Measurements from ENCODE around the gene STX10. TPM values are rescaled to one million over a fixed set of nuclear protein-coding genes. Genes with fewer than 3 reads are reported as not detected.
A peak's percentile ranks its signal among the peaks of the same experiment; 100 is the strongest.
"Not testable (repeated sequence)": the region's sequence is repeated elsewhere in the genome, so short reads cannot be mapped to it uniquely, and the experiment has no call there.

The STX10 gene
- total RNA-seq, 1 experiment from 2014 or later: 37.9 TPM

DNA sequence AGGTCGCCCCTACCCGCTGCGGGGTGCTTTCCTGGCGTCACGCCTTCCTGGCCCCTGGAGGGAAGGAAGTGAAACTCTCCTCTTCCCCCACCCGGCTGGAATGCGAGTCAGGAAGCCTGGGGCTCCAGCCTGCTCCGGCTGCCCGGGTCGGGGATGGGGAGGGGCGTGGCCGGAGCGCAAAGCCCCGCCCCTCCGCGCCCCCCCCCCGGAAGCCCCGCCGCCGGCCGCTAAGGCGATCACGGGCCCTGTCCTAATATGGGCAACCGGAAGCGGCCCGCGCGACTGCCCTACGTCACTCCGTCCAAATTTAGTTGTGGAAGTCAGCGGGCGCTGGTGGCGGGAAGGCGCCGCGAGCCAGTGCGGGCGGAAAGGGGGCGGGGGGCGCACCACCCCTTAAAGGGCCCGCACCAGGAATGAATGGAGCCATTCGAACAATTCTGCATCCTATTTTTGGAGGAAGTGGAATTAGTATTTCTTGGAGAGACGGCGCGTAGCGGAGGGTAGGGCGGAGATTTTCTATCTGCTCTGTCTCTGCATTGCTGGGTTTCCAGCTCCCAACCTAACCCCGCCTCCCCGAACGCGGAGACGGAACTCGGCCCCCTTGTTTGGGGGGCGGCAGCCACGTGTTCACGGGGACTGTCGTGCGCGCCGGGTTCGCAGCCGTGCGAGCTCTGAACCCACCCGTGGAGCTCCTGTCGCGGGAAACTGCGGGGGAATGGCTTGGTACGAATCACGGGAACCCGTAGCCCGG lies 1.6 kb upstream of the STX10 start:
- ChIA-PET POLR2A (interaction anchor here (0.5 to 2.8 kb wide), 30 partner anchors 13 to 707 kb away, joined by 3 to 101 read pairs (median 4); partner anchors contain the start of genes DNASE2, FARSA, JUNB and NACC1), CTCF (interaction anchor here (0.6 to 1.6 kb wide), 9 partner anchors 20 to 757 kb away, joined by 3 to 10 read pairs (median 3); no protein-coding TSS in a partner anchor)
- peak overlapping the region; percentile 92 for H3K27ac Mint-ChIP-seq (ENCODE audit: low read depth, unreplicated experiment)
- H3K36me3 Mint-ChIP-seq (ENCODE audit: insufficient read depth, unreplicated experiment): peaks cover 55% of the 10 kb centered on the region
- H3K9me3 Mint-ChIP-seq (ENCODE audit: unreplicated experiment): no peaks in the 10 kb centered on the region
- no peaks in the 10 kb centered on the region for H3K27me3 Mint-ChIP-seq (ENCODE audit: insufficient read depth, unreplicated experiment)
- BruUV-seq (replicated peaks): no TSS peak
- H3K4me3 Mint-ChIP-seq (ENCODE audit: unreplicated experiment): peak overlapping the region; percentile 82
- DNase-seq (ENCODE audit: unreplicated experiment): peak; percentile 98
- intact Hi-C loops (cut with micrococcal nuclease): loop anchor here (2.0 to 10.0 kb wide), 2 partner anchors 33 to 83 kb away; partner anchors contain the start of gene NACC1
- TF ChIP-seq, protein P1, sequence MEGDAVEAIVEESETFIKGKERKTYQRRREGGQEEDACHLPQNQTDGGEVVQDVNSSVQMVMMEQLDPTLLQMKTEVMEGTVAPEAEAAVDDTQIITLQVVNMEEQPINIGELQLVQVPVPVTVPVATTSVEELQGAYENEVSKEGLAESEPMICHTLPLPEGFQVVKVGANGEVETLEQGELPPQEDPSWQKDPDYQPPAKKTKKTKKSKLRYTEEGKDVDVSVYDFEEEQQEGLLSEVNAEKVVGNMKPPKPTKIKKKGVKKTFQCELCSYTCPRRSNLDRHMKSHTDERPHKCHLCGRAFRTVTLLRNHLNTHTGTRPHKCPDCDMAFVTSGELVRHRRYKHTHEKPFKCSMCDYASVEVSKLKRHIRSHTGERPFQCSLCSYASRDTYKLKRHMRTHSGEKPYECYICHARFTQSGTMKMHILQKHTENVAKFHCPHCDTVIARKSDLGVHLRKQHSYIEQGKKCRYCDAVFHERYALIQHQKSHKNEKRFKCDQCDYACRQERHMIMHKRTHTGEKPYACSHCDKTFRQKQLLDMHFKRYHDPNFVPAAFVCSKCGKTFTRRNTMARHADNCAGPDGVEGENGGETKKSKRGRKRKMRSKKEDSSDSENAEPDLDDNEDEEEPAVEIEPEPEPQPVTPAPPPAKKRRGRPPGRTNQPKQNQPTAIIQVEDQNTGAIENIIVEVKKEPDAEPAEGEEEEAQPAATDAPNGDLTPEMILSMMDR (IDR thresholded peaks at IDR 0.05; ENCODE audit: unreplicated experiment): no peak
- H3K4me1 Mint-ChIP-seq (ENCODE audit: insufficient read depth, unreplicated experiment): peaks cover 11% of the 10 kb centered on the region

DNA sequence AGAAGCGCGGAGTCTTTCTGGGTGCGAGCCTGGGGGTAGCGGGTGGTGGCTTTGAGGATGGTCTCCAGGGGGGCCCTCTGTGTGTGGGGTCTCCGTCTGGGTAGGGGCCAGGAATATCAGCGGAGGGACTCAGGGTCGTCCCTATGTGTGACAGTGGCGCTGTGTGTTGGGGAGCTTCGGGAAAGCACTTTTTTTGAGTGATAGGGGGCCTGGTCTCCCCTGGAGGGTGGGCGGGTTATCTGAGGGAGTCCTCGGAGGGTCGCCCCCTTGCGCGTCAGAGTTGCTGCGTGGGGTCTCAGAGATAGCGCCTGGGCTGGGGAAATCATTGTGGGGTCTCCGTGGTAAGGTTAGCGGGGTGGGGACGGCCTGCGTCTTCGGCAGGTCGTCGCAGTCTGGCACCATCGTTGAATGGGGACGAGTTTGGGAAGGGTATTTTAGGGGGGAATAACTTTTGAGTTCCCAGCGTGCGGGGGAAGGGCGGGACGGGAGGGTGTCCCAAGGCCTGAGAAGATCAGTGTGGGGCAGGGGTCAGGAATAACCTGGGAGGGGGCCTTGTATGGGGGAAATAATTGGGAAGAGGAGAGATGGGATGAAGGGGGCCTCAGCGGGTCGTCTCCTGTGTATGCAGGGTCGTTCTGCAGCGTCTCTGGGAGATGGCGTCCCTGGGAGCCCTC lies 893 bp upstream of the STX10 start:
- intact Hi-C loops (cut with micrococcal nuclease): loop anchor here (1.0 to 10.0 kb wide), 3 partner anchors 32 to 110 kb away; partner anchors contain the start of gene NACC1
- ChIA-PET POLR2A (interaction anchor here (0.8 to 4.0 kb wide), 8 partner anchors 13 to 127 kb away, joined by 3 to 53 read pairs (median 8); partner anchors contain the start of gene NACC1), CTCF (interaction anchor here (0.9 to 1.4 kb wide), 6 partner anchors 27 to 579 kb away, joined by 3 to 6 read pairs (median 3); no protein-coding TSS in a partner anchor)

DNA sequence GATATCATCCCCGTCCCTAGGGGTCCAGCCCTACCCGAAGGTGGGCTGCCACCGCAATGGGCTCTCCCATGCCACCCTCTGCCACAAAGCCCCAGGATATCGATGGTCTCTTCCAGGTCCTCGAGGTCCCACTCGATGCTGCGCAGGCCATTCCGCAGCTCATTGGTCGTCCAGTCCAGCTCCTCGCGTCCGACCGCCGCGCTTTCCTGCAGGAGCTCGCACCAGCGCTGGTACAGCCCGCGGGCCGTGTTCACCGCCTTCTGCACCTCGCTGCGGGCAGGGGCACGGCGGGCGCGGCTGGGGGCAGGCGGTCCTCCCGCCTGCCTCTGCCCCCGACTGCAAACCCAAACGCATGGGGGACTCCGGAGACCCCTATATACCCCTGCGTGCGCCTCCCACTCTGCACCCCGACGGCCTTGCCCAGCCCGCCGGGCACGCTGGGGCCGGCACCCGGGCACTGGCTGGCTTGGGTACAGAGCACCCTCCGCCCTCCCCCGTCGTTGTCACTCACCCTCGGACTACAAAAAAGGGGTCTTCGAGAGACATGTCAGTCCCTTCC lies 468 bp downstream of the STX10 start:
- Mint-ChIP-seq H3K4me1 (ENCODE audit: insufficient read depth, unreplicated experiment) (peaks cover 11% of the 10 kb centered on the region), H3K27ac (ENCODE audit: low read depth, unreplicated experiment) (peak overlapping the region; percentile 92), H3K36me3 (ENCODE audit: insufficient read depth, unreplicated experiment) (peaks cover 43% of the 10 kb centered on the region), H3K4me3 (ENCODE audit: unreplicated experiment) (peak overlapping the region; percentile 82), H3K9me3 (ENCODE audit: unreplicated experiment) (no peaks in the 10 kb centered on the region), H3K27me3 (ENCODE audit: insufficient read depth, unreplicated experiment) (no peaks in the 10 kb centered on the region)
- POLR2A ChIA-PET: interaction anchor here (0.6 to 4.0 kb wide), 10 partner anchors 15 to 203 kb away, joined by 3 to 53 read pairs (median 4); partner anchors contain the start of genes NACC1 and TRMT1
- intact Hi-C loops (cut with micrococcal nuclease): loop anchor here (1.0 to 10.0 kb wide), 3 partner anchors 31 to 112 kb away; partner anchors contain the start of gene NACC1
- TF ChIP-seq, protein P1 (IDR thresholded peaks at IDR 0.05; ENCODE audit: unreplicated experiment): no peak
- BruUV-seq (replicated peaks): no TSS peak
- CTCF ChIA-PET: interaction anchor here (0.7 to 1.2 kb wide), 6 partner anchors 8 to 580 kb away, joined by 3 to 4 read pairs (median 3); no protein-coding TSS in a partner anchor
- peak; percentile 48 for DNase-seq (ENCODE audit: unreplicated experiment)

More for the DNA sequence above, 893 bp upstream of the STX10 start:
- Mint-ChIP-seq H3K27ac (ENCODE audit: low read depth, unreplicated experiment) (peak overlapping the region; percentile 92), H3K4me1 (ENCODE audit: insufficient read depth, unreplicated experiment) (peaks cover 11% of the 10 kb centered on the region), H3K9me3 (ENCODE audit: unreplicated experiment) (no peaks in the 10 kb centered on the region), H3K4me3 (ENCODE audit: unreplicated experiment) (peak overlapping the region; percentile 82), H3K27me3 (ENCODE audit: insufficient read depth, unreplicated experiment) (no peaks in the 10 kb centered on the region), H3K36me3 (ENCODE audit: insufficient read depth, unreplicated experiment) (peaks cover 50% of the 10 kb centered on the region)
- TF ChIP-seq, protein P1 (IDR thresholded peaks at IDR 0.05; ENCODE audit: unreplicated experiment): no peak
- TSS peak; percentile 54 for BruUV-seq (replicated peaks)
- no peak for DNase-seq (ENCODE audit: unreplicated experiment)

DNA sequence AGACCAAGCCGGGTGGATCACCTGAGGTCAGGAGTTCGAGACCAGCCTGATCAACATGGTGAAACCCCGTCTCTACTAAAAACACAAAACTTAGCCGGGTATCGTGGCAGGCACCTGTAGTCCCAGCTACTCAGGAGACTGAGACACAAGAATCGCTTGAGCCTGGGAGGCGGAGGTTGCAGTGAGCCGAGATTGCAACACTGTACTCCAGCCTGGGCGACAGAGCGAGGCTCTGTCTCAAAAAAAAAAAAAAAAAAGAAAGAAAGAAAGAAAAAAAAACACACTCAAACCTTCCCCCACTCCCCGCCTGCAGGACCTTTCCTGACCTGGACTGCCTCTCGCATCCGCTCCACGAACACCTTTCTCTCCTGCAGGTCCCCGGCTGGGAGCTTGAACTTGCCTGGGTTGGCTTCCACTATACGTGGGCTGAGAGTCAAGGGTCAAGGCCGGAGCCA lies 975 bp downstream of the STX10 start:
- not testable (repeated sequence) for BruUV-seq (replicated peaks)

More for the DNA sequence above, 975 bp downstream of the STX10 start:
- H3K27me3 Mint-ChIP-seq (ENCODE audit: insufficient read depth, unreplicated experiment); H3K9me3 Mint-ChIP-seq (ENCODE audit: unreplicated experiment); intact Hi-C loops (cut with micrococcal nuclease); DNase-seq (ENCODE audit: unreplicated experiment): not testable (repeated sequence)
- Mint-ChIP-seq H3K4me3 (ENCODE audit: unreplicated experiment) (peak overlapping the region; percentile 82), H3K27ac (ENCODE audit: low read depth, unreplicated experiment) (peak overlapping the region; percentile 92), H3K36me3 (ENCODE audit: insufficient read depth, unreplicated experiment) (peaks cover 43% of the 10 kb centered on the region), H3K4me1 (ENCODE audit: insufficient read depth, unreplicated experiment) (peaks cover 11% of the 10 kb centered on the region)
- CTCF ChIA-PET: interaction anchor here (0.6 to 1.1 kb wide), 3 partner anchors 14 to 184 kb away, joined by 3 read pairs; no protein-coding TSS in a partner anchor
- POLR2A ChIA-PET: interaction anchor here (0.6 to 4.0 kb wide), 5 partner anchors 15 to 193 kb away, joined by 3 to 53 read pairs (median 21); partner anchors contain the start of genes NACC1 and TRMT1

Data from MCF 10A (cell line).